Endometrial microvascular endothelial cells (primary cell): ENCODE results near the gene CRMP1. TPM values are rescaled to one million over a fixed set of nuclear protein-coding genes. Genes with fewer than 3 reads are reported as not detected.

Experiments
- in situ Hi-C: cut with HindIII; loops from 2 replicates; pipeline ENCODE4 v1.10.0; 2017; ENCODE audit warnings: low sequenced_read_pairs, low pct_unique_long_range_greater_than_20kb; ENCODE audit errors: inconsistent ontology term
- total RNA-seq: library from RNA; depleted of rRNA; stranded (reverse); fragments of >200 nt; gene quantifications from one replicate; pipeline ENCODE4 v1.2.3, GENCODE V29; 2015; ENCODE audit errors: inconsistent ontology term

Gene CRMP1
- total RNA-seq = 0.09 TPM

DNA sequence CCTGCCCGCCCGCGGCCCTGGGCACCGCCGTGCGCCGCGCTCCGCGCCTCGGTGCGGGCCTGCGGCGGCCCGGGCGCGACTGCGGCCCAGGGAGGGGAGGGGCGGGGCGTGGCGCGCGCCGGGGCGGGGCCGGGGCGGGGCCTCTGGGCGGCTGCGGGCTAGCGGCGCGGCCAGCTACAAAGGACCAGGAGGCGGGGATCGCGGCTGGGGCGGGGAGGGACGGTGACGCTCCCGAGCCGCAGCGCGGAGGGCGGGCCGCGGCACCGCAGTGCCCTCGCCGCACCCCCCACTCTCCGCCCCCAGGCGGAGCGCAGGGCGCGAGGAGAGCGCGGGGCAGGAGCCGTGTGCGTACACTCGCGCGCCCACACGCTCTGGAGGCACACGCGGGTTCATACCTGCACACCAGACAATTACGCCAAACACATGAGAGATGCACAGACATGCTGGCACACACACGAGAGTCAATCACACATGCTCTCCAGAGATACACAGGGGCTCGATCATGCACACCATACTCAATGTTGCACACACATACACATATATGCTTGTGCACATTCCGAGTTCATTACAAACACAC, at the start of gene CRMP1:
Gene CRMP1, minus strand, starts transcription at position 83 of the 577 bp plus-strand sequence. CDS start 117 bp downstream, outside the sequence.
- in situ Hi-C loops = no loop called here

DNA sequence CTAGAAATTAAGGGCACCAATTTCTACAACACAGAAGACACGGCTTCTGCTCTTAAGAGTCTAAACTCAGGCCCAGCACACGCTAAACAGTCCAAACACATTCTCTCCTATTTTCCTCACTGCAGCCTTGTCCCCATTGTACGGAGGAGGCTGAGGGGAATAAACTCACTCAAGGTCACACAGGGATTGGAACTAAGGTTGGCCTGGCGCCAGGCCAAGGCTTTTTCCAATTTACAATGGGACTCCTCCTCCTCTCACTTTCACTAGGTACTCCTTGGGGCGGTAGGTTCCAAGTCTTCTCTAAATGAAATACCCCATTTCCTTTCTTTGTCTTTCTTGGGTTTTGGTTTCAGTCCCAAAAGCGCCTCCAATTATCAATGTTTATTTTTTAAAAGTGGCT, 48.7 kb upstream of the CRMP1 start:
- in situ Hi-C loops = no loop called here

DNA sequence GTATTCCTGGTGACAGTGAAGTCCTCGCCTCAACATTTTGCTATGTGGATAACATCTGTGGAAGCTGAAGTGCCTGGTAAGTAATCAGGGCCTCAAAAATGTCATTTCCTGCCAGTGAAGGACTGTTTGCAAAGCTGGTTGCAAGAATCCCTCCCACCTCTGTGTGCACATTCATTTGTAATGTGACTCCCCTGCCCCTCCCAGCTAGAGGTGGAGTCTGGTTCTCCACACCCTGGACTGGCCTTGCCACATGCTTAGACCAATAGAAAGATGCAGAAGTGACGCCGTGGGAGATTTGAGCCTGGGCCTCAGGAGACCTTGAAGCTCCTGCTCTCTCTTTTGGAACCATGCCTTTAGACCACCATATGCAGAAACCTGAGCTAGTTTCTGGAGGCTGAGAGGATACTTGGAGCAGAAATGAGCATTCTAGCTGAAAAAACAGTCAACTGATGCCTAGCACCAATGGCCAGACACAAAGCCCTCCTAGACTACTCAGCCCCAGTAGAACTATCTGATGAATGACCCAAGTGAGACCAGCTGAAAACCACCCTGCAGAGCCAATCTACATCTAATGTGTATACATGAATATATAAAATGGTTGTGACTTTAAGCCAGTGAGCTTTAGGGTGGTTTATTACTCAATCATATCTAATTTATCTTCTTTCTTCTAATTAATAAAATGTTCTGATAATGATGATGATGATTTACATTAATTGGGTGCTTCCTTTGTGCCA, 47.8 kb upstream of the CRMP1 start:
- in situ Hi-C loops = no loop called here

DNA sequence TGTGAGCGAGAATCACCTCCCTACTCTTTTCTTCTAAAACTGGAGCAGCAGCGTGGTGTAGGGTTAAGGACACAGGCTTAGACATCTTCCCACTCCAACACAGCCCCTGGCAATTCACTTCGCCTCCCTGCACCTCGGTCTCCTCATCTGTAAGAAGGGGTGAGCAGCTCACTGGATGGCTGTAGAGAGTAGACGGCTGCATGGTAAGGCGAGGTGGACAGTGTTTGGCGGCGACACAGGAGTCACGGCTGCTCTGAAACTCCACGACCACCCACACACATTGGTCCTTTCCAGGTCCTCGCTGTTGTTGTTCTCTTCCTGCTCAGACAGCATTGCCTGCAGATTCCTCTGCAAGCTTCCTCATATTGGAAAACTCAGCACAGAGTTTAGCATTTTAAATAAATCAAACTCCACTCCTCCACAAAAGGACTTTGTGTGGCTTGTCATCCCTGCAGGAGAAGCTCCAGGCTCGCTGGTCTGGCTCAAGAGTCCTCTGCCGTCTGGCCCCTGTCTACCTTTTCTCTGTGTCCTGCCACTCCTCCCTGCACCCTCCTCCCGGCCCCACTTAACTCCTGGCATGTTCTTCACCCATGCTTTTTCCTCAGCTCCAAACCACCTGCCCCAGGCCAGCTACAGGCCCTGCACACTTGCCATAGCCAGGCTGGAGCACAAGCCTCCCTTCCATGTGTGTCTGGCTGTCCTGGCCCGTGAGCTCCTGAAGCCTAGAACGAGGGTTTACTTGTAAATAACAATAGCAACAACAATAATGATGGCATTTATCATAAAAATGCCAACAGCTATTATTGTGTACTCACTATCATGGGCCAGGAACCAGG, 41.3 kb upstream of the CRMP1 start:
- in situ Hi-C loops = no loop called here

DNA sequence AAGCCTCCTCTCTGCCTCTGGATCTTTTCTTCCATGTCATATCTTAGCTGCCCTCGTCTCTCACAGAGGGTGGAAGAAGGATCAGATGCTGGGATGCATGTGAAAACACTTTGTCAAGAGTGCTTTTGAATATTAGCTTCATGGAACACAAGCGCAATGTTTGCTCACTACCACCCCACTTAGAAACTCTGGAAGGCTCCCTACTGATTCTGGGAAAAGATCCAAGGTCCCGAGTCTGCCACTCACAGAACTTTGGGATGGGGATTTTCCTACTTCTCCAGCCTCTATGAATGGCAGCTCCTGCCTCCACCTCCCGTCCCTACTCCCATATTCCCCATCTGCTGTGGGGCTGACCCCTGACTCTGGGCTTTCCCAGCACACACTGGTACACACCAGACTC, 40.2 kb upstream of the CRMP1 start:
- in situ Hi-C loops = no loop called here

DNA sequence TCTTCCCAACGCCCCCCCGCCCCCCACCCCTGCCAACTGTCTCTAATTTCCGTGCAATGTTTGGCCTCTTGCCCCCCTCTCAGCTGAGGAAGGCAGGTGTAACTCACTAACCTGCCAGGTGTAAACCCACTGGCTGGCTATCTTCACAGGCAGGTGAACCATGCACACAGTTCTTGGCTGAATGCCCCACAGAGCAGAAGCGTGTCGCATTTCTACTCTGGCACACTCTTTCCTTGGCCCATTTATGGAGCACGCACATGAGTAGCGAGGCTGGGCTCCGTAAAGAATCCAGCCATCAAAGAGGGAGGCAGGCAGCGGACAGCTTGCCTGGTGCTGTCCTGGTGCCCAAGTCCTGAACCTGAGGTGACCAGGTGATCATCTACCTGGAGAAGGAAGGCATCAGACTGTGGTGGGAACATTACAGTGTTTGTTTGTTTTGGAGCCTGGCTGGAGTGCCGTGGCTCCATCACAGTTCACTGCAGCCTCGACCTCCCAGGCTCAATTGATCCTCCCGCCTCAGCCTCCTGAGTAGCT, 39.2 kb upstream of the CRMP1 start:
- in situ Hi-C loops = no loop called here

DNA sequence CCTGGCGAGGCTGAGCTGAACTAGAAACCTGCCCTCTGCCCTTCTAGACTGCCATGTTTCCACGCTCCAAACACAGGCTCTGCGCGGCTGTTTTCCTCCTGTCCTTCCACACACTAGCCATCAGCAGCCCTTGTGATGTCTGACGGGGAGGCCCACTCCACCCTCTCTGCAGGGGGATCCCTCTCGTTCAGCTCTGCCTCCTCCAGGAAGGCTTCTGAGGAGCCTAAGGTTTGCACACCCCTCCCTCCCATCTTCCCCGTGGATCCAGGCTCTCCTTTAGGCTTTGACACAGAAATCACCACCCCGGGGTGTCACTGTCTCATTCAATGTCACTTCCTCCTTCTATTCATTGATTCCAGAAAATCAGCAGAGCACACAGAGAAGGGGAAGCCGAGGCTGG, 38.6 kb upstream of the CRMP1 start:
- in situ Hi-C loops = no loop called here

DNA sequence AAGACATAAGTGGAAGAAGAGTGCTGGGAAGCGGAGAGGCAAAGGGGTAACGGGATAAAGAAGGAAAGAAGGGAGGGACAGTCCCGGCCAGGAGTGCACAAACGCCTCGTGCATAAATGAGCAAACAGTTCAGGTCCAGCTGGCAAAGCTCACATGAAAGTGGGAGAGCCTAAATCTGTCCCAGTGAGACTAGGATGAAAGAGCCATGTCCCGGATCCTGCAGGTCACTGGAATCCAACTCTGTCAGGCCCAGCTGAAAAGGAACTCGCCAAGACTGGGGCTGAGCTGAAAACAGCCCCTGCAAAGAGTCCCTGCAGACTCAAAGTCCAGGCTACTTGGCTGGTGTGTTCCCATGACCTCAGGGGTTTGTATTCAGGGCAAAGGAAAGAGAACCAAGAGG, 38.0 kb upstream of the CRMP1 start:
- in situ Hi-C loops = no loop called here

DNA sequence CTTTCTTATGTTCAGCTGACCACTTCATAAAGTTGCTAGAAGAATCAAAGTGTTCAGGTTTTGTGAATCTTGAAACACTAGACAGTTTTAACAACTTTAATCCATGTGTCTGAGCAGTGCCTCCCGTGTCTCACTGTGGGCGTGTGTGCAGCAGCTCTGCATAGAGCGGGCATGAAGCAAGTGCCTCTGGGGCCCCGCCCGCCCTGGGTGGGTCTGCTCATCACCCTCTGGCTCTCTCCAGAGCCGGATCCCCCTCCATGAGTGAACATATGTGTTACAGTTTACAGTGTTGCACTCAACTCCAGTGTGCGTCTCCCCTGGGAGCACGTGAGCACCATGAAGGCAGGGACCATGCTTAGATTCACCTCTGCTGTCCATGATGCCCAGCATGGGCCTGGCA, 37.6 kb upstream of the CRMP1 start:
- in situ Hi-C loops = no loop called here

DNA sequence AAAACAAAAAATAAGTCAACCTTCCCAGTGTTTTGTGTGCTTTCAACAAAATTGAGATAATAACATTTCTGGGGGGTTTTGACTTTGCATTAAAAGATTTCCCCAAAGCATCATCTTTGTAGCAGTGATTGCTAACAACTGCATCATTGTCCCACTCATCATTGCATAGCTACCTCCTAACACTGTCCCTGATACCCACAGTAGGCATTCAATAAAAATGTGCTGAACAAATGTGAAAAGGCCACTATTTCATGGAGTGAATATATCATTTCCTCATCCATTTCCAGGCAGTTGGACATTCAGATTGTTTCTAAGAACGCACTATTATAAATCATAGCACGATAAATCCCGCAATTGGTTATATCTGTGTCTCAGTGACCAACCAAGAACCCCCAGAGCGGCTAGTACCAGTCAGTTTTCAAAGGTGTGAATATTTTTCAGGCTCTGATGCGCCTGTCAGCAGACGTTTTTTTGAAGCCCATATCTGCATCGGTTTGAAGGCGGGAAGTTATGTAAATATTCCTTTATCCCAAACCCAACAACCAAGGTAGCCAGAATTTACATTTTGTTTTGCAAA, 36.0 kb upstream of the CRMP1 start:
- in situ Hi-C loops = no loop called here

DNA sequence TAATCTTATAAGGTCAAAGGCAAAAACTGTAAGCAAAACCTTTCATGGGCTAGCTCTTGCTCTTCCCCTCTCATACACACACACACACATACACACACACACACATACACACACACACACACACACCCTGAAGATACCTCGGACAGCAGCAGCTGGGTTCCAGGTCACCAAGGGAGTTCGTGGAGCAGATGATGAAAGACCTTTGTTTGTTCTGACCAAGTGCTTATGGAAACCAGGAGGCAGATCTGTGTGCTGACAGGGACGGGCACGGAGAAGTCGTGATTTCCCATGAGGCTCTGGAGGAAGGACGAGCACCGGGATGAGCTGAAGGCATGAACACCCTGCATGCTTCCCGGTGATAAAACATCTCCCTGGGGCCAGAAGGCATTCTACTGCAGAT, 35.4 kb upstream of the CRMP1 start:
- in situ Hi-C loops = no loop called here

DNA sequence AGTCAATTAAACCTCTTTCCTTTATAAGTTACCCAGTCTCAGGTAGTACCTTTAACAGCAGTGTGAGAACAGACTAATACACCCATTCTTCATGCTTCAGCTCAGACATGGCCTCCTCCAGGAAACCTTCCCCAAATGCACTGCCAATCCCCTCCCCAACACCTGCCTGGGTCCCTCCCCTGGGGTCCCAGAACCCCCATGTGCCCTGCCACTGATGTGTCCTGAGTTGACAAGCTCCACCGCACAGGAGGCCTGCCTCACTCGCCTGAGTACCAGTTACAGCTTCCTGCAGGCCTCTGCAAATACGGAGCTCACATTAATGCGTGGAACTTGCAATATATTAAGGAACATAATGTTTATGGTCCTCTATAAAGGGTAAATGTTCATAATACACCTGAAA, 34.9 kb upstream of the CRMP1 start:
- in situ Hi-C loops = no loop called here

DNA sequence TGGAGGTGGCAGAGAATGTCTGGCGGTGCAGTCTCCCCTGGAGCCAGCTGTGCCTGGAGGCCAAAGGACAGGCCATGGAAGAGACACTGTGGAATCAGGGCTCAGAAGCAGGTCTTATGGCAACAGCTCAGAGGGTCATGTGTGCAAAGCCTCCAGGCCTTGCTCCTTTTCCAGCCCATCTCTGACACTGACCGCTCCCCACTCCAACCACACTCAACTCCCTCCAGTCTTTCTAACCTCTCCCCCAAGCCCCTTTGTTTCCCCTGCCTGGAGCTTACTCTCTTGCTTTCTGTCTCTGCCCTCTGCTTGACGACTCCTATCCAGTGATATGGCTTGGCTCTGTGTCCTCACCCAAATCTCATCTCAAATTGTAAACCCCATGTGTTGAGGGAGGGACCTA, 34.2 kb upstream of the CRMP1 start:
- in situ Hi-C loops = no loop called here

DNA sequence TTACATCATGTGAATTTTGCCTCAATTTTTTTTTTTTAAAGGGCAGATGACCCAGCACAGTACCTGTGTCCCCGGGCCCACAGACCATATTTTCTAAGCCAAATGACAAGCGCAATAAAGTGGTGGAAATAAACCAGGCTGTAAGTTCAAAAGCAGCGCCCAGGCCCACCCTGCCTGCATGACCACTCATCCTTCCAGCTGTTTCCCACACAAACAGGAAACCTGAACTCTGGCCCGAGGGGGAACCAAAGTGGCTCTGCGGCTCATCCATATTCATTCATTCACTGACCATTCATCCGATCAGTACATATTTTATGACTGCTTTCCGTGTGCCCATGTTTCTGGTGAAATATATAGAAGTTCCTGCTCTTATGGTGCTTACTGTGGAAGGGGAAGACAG, 33.7 kb upstream of the CRMP1 start:
- in situ Hi-C loops = no loop called here

DNA sequence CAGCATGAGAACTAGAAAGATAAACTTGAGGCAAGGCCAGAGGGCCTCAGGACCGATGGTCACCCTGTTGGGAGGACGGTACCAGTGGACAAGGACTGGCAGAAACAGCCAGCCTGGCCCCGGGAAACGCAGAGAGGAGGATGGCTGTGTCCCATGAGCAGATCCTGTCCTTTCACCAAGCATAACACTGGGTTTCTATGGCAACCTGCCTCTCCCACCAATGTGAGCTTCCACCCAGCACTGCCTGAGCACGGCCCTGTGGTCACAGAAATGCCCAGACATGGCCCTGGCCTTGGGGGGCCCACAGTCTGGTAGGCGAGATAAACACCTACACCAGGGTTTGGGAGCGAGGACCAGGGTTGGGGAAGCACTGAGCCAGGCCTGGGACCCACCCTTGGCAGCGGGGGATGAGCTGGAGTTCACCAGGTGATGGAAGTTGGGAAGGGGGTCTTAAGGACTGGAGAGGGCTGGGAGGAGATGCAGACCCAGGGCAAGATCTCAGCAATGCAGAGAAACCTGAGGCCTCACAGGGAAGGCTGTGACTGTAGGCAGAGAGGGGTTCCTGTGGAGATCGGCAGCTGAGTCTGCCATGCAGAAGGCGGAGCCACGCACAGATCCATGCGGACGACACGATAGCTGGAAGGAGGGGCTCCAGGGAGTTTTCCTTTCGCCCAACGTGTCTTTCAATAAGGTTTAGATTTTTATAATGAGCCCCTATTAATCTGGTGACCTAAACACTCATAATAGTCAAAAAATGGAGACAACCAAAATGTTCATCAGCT, 32.7 kb upstream of the CRMP1 start:
- in situ Hi-C loops = no loop called here

DNA sequence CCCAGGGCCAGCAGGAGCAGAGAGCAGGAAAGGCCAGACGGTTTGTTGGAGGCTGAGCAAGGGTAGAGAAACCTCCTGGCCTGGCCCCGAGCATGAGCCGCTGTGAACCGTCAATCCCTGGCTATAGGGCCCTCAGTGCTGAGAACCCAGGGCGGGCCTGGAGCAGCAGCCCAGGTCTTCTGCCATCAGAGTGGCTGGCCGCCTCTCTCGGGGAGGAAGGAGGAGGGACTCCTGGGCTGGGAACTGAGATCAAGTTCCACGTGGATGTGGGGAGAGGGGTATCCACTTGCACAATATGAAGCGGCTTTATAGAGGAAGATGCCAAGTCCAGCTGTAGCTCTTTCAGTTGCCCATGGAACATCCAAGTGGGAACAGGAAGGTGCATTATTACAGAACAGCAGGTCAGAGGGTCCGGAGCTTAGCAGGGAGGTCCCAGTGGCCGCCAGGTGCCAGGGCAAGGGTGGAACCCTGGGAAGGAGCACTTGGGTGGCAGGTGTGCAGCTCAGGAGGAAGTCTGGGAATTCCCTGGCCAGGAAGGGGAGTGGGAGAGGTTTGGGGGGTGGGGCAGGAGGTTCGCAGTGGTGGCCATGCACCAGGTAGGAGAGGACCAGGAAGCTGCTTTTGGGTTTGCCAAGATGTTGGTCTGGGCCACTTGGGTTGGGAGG, 31.7 kb upstream of the CRMP1 start:
- in situ Hi-C loops = no loop called here

DNA sequence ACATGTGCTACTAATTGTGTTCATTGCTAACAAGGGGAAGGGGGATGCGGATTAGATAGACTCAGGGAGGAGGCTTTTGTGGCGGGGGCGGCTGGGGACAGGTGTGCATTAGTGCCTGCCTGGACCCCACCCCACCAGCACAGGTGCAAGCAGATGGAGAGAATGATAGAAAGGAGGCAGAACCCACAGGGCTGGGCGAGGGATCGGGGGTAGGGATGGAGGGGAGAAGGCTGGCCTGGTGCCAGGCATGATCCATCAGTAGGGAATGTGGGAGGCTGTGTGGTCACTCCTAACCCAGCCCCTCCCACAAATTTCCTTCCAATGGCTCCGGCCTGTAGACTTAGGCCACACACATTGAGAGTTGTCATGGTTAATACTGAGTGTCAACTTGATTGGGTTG, 30.5 kb upstream of the CRMP1 start:
- in situ Hi-C loops = no loop called here

DNA sequence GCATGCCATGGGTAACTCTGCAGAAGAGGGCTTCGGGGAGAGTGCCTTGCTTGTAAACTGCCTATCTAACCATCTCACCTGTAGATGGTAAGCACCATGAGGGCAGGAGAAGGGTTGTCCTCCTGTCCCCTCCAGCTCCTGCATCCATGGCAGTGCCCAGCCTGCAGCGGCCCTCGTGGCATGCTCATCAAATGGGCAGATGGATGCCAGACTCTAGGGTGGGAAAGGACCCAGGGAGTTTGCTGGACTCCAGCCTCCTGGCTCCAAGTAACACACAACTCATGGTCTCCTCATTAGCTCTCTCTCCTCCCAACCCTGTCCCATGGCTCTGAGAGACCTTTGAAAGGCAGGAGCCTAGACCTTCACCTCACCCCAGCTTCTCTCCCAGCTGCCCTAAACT, 29.7 kb upstream of the CRMP1 start:
- in situ Hi-C loops = no loop called here
